Measurements from ENCODE around the gene PLPP3.

The PLPP3 gene

DNA sequence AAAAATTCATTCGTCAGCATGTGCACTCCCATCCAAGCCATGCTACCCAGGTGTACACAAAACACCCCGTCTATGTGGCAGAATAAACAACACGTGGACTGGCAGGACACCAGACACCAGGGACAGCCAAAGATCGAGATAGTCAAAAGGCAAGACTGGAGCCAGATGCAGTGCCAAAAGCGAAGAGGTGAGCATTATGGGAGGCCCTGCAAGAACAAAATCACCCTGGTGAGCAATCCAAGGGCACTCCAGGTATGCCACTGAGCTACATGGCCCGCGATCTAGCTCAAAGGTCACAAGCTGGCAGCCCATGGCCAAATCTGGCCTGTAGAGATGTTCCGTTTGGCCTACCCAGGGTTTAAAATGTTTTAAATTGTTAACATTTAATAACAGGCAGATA lies 33.7 kb downstream of the PLPP3 start:
- DNase-seq = no peak

DNA sequence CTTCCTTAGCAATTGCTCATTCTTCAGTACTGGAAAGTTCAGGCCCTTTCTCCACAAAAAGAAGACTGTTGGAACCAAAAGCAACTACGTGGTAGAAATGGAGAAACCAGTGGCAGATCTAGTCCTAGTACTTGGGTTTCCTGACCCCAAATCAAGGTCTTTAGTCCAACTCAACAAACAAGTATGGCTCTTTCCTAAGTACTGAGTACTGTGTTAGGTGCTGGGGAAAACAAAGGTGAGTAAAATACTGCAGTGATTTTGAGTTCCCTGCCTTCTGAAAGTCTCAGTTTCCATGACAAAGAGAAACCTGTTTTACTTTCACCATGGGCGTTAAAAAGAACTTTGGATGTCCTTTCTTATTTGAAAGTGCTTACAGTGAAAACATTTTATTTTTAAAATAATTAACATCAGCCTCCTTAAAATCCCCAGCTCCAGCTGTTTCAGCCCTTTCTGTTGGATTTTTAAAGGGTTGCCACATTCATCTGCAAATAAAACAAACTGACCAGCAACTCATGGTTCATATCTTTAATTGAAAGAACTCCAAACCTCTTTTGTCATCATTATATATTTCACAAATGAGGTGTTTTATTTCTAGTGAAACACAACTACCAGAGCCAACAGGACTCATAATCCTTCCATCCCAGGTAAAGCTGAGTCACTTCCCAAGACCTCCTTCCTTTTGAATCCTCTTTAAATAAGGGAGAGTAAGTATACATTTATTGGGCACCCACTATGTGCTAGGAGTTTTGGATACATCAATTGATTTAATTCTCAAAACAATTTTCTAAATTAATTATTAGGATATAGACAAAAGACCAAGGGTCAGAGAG lies 35.4 kb downstream of the PLPP3 start:
- DNase-seq = no peak

DNA sequence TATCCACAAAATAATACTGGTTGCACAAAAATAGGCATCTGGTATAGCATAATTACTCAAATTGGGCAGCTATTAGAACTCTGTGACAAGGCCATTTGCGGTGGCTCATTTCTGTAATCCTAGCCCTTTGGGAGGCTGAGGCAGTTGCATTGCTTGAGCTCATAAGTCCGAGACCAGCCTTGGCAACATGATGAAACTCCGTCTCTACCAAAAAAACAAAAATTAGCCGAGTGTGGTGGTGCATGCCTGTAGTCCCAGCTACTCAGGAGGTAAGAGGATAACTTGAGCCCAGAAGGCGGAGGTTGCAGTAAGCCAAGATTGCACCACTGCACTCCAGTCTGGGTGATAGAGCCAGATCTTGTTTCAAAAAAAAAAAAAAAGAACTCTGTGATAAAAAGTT lies 36.7 kb downstream of the PLPP3 start:
- DNase-seq = no peak

DNA sequence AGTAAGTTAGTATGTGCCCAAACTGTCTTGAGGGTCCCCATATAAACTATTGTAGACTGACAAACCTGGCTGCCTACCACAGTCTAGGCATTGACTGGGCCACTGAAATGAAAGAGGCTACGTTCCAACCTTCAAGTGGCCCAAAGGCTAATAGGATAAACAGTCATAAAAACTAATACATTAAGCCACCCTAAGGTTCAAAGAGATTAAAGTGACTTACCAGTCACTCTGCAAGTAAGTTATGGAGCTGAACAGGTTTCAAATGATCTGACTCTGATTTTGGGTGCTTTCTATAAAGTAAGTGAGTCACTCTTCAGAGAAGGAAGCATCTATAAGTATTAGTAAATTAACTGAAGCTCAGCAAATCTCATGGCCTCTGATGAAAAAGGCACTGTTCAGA lies 38.0 kb downstream of the PLPP3 start:
- no peak for DNase-seq

DNA sequence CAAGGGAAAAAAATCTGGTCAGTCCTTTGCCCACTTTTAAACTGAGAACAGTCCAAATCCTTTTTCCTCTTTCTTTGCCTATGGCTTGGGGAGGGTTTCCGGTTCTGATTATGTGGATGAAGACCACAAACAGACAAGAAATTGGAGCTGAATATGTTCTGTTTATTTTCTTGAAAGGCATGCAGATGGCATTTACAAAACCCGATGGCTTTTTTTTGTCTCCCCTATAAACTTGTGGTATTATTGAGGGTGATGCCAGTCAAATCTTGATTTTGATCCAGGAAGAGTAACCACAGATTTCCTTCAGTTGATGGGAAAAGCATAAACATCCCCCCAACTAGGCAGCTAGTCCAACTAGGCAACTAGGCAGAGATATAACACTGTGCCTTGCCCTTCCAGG lies 38.9 kb downstream of the PLPP3 start:
- no peak for DNase-seq

DNA sequence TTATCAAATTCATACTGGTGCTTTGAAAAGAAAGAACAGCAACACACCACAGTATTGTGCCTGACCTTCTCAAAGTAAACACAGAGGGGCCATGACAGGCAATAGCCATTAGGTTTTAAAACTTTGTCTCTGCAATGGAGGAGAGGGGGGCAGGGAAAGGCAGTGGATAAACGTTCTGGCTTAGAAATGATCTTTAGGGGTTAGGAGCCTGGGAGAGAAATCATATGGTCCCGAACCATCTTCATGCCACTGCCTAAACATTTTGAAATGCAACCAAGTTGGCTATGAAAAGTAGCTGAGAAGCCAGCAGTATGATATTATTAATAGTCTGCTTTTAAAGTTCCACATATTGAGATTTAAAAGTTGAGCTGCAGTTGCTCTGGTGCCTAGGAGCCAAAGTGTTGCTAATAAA lies 39.8 kb downstream of the PLPP3 start:
- DNase-seq = no peak

DNA sequence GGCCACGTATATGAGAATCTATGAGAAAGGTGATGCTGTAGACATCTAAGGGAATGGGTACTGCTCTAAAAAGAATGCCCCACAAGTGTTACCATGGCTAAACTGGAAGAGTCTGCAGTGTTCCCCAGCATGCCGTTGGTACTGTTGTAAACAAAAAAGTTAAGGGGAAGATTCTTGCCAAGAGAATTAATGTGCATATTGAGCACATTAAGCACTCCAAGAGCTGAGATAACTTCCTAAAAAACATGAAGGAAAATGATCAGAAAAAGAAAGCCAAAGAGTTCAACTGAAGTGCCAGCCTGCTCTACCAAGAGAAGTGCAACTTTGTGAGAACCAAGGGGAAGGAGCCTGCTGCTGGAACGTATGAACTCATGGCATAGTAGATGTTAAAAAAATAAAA lies 40.8 kb downstream of the PLPP3 start:
- no peak for DNase-seq

DNA sequence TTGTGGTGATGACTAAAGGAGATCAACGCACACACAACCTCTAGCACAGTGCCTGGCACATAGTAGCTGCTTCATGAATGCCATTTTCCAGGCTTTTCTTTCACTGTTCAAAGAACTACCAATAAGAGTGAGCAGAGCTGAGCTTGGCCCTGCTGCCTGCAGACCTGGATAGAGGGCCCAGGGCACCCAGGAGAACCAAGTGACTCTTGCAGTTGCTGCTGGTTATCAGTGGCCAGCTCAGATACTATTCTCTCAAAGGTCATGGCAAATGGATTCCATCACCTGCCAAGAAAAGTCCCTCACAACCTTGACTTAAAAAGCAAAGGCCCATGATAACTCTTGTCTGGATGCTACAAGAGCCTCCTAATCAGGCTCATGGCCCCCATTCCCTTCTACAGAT lies 41.7 kb downstream of the PLPP3 start:
- DNase-seq = no peak

DNA sequence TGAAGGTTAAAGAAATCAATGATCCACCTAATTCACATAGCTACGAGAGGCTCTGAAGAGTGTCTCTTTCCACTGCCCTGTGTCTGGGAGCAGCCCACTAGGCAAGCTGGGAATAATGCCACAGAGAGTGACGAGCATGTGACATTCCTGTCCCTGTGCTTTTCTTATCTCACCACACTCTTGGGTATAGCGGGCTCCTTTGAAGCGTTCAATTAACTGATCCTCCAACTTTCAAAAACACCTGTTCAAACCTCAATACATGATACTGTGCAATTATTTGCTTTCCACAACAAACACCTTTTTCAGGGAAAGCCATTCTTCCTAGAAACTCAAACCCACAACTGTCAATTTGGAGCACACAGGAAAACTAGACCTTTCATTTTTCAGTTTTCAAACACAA lies 43.4 kb downstream of the PLPP3 start:
- DNase-seq = no peak

DNA sequence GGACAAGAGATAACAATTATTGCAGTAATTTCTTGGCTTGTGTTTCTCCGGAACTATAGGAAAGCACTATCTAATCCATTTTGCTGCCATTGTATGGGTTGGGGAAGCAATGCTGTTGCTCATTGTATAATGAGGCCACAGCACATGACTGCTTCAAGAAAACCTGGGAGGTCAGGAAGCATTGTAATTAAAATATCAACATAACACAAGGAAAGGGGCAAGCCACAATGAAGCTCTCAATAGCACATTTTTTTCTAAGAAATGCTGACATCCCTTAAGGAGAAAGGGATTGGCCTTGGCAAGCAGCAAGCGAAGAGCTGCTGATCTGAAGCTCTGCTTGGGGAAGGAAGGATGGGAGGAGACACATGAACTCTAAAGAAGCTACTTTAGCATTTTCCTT lies 44.0 kb downstream of the PLPP3 start:
- DNase-seq = no peak

DNA sequence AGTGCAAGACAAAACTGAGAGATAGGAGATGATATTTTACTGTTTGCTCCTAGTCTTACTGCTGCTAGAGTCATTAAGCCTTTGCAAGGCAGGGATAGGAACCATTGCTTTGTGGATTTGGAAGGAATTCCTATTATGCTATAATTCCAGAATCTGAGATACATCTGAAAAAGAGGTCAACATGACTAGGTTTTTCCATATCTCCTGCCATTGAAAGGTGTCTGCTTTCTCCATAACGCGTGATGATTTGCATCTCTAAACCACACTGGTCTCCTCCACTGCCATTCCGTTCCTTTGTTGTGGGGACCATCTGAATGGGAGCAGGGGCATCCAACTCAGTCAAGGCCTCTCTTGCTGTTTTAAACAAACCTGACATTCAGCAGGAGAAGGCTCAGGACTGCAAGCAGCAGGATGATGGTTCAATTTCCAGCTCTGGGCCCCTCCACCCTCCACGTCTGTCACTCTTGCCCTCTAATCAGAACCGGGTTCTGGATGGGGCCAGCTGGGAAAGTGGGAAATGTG lies 45.2 kb downstream of the PLPP3 start:
- DNase-seq = peak; percentile 26

DNA sequence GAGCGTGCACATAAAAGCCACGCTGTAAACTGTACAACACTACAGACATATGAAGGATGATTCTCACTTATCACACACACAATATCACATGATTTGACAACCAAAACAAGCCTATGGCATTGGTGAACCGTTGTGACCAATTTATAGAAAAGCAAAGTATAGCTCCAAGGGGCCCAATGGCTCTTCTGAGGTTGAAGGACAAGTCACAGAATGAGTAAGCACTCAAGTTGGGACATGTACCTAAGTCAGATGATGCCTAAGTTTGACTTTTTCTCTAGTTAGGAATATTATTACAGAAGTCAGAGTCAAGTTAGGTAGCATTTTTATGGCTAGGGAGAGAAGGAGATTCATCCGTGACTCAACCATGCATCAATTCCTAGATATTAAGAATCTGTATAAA lies 45.7 kb downstream of the PLPP3 start:
- no peak for DNase-seq

DNA sequence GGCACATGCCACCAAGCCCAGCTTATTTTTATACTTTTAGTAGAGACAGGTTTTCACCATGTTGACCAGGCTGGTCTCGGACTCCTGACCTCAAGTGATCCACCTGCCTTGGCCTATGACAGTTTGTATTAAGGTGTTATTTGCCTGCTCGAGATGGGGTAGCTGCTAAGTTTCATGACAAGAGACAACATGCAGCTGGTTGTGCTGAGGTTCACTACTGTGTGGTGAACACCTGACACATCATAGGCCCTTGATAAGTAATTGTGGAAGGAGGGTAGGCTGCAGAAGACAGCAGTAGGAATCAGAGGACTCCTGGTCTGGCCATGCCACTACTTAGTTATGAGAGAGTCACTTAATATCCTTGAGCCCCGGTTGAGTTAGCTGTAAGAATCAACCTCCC lies 46.2 kb downstream of the PLPP3 start:
- DNase-seq = no peak

DNA sequence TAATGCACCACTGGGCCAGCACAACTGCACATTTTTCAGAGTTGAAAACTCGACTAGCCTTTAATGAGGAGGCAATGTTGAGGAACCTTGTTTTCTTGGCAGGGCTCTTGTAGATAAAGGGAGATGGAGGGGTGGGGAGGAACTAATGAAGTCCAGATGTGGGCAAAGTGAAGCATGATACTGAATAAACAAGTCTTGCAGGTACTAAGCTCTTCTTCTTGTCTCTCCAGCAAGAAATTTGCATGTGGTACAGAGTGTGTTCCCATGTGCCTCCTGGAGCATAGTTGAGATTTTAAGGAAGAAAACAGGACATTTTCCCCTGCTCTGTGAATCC lies 47.0 kb downstream of the PLPP3 start:
- DNase-seq = peak; percentile 77

DNA sequence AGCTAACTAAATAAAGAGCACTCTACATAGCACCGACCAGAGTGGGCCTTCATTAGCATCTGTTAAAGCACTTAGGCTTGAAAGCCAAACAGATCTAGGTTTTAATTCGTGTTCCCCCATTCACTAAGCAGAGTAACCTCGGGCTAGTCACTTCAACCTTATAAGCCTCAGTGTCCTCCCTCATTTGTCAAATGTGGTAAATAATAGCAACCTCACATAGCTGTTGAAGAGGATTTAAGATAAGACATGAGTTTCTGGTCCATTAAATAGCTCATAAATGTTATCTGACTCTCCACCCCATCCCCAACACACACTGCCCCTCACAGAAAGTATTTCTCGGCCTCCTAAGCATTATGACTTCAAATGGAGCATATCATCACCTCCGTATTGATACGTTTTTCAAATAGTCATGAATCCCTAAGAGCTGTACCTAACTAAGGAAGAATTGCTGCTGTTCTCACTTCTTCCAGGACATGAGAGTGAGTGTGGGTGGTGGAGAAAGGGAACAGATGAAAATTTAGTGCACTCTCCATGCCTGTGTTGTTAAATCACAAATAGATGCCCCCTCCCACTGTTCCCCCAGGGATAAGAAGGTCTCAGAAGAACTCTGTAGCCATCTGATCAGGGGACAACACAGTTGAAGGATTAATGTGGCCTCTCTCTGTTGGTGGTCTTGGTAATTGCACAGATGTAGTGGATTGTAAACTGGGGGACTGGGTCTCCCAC lies 47.6 kb downstream of the PLPP3 start:
- DNase-seq = no peak

DNA sequence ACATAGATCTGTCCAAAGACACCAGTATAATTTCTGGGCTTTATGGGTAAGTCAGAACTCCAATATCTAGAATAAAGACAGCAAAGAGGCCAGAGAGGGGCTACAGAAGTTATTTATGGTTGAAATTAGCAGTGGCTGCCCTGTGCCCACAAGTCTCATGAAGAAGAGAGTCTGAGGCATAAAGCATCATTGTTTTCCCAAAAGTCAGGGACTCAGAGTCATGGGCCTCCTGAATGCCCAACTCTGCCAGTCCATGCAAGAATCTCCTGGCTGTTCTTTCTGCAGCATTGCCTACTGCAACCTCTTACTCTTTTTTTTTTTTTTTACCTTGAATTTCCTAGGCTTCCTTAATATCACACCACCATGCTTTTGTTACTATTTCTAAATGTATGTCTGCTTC lies 49.6 kb downstream of the PLPP3 start:
- DNase-seq = no peak

DNA sequence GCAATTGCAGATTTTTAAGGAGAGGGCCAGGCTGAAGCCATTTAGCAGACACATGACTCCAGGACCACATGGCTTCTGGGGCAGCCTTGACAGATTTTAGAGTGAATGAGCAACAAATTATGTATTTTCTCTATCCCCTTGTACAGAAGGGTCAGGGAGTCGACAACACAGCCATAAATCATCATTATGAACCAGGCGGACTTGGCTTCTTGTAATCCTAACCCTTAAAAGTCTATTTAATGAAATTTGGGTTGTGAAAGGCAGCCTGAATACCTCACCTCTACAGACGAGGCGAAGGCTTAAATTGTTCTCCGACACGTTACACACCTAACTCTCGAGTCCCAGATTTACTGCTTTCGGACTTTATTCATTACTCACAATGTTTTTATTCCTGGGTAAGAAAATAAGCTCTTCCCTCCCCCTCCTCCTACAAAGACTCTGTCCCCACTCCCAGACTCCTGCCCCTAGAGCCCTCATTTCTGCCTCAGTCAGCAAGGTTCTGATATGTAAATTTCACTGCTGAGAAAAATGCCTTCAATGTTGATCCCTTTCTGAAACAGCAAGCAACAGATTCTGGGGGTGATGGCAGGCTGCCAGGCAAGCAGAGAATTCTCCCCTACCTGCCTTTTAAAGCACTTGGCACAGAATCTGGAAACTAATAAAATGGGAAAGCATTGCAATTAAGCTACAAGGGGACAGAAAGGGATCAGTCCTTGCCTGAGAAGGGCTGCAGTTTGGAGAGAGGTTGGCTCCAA lies 51.6 kb downstream of the PLPP3 start:
- no peak for DNase-seq

DNA sequence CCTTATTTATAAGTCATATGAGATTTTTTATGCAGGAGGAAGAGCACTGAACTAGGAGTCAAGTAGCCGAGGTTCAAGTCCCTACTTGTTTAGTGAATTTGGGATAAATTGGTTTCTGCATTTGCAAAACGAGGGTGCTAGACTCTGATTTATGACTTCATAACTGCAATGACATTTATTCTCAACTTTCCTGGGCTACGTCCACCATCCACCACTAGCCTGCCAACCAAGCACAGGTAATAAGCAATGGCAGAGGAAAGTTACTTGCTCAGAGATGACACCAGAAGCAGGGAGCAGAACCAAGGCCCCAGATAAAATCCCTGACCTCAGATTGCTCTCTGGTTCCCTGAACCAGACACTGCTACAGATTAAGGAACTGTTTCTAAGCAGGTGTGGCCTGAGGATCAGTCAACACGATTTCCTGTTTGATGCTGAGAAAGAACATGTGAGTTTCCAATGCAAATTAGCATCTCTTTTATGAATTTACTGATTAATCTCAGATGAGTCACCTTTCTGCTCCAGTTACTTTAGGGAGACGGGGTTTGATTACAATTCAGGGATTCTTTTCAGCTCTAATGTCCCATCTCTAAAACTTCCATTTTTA lies 52.7 kb downstream of the PLPP3 start:
- DNase-seq = peak; percentile 17

DNA sequence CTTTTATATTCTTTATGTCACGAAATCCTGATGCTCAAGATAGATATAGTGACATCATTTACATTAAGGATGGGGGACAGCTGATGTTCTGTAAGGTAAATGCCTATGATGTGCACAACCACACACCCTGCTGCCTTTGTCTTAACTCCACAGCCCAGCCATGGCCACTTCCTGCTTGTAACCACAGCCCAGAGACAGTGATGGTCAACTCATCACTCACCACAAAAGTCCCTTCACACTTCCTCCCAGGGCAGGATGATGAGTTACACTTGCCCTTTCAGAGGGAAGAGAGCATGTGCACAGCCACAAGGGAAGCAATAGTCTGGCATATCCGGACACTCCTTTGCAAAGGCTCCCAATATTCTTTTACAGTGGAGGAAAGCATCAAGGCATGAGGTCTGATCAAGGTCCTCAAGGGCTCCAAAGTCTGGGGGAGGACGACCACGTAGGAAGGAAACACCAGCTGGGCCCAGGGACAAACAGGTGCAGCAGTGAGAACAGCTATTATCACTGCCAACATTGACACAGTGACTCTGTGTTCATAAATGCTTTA lies 53.8 kb downstream of the PLPP3 start:
- DNase-seq = no peak

DNA sequence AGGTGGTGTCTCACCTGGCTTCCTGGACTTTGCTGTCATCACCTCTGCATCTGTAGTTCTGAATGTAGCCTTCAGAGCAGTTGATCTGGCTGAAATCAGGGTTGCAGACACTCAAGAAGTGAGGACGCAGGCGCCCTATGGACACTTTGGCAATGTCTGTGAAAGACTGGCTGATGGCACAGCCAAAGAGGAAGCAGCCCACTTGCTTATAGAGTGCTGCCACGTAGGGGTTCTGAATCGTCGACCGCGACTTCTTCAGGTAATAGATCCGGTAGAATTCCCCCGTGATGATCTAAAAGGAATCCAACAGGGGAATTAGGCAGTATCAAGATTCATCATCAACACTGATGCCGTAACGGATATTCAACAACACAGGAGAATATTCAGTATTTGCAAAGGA lies 55.1 kb downstream of the PLPP3 start:
- DNase-seq = no peak

DNA sequence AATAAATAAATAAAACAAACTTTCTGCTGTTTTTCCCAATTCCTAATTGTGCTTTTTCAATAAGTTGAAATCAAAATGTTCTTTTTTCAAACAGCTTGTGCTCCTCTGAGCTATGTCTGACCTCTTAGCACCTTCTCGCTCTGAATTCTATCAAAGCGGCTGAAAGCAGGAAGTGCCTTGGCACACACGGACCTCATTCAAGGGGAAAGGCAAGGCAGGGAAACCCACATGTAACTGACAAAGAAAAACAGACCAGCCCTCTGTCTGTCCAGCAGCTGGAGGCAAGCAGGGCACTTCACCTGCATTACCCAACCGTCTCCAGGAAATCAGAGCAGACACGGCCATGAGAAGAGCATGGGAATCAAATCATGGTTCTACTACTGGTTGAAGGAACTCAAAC lies 56.7 kb downstream of the PLPP3 start:
- no peak for DNase-seq

DNA sequence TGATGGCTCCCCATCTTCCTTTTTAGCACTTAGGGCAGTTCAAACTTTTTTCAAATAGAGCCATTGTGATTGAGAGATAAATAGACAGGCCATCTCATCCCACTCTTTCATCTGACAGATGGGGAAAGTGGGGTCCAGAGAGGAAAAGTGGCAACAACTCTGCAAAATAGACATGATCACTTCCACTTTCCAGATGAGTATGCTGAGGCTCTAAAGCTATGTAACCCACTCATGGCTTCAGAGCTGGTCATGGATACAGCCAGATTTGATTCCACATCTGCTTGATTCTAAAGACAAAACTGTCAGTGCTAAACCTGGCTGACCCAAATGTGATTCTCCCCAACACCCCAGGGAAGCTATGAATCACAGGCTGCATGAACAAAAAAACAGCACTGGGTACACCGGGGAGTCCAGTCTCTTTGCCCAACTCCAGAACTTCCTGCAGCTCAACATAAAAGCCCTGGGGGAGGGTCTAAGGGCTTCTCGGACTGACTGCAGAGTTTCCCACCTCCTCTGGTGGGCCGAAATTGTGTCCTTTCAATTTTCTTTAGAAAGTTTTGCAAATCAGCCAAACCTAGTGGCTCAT lies 59.3 kb downstream of the PLPP3 start:
- no peak for DNase-seq
